Skeletal muscle satellite cell (primary cell): ENCODE results near the gene MAP2K6.

Source experiments
- H3K27me3 ChIP-seq: 2 replicates; pipeline ENCODE4 v1.7.0; 2013; ENCODE audit warnings: low read length; ENCODE audit not compliant: control insufficient read depth, insufficient read depth
- H3K36me3 ChIP-seq: 2 replicates; pipeline ENCODE4 v1.7.0; 2013; ENCODE audit warnings: mild to moderate bottlenecking, control low read depth, low read length; ENCODE audit not compliant: insufficient read depth
- H3K4me1 ChIP-seq: 2 replicates; pipeline ENCODE4 v1.7.0; 2013; ENCODE audit warnings: low read length; ENCODE audit not compliant: control insufficient read depth, insufficient read depth
- H3K4me2 ChIP-seq: 2 replicates; pipeline ENCODE4 v1.7.0; 2013; ENCODE audit warnings: mild to moderate bottlenecking, low read length
- H3K4me3 ChIP-seq: 2 replicates; pipeline ENCODE4 v1.7.0; 2013; ENCODE audit warnings: low read length
- H3K9ac ChIP-seq: 2 replicates; pipeline ENCODE4 v1.7.0; 2013; ENCODE audit warnings: mild to moderate bottlenecking, low read depth, low read length, moderate library complexity
- H3K9me3 ChIP-seq: replicated peaks from 2 replicates; pipeline ENCODE4 v1.7.0; 2013; ENCODE audit warnings: mild to moderate bottlenecking, control low read depth, low read length

MAP2K6 gene

DNA sequence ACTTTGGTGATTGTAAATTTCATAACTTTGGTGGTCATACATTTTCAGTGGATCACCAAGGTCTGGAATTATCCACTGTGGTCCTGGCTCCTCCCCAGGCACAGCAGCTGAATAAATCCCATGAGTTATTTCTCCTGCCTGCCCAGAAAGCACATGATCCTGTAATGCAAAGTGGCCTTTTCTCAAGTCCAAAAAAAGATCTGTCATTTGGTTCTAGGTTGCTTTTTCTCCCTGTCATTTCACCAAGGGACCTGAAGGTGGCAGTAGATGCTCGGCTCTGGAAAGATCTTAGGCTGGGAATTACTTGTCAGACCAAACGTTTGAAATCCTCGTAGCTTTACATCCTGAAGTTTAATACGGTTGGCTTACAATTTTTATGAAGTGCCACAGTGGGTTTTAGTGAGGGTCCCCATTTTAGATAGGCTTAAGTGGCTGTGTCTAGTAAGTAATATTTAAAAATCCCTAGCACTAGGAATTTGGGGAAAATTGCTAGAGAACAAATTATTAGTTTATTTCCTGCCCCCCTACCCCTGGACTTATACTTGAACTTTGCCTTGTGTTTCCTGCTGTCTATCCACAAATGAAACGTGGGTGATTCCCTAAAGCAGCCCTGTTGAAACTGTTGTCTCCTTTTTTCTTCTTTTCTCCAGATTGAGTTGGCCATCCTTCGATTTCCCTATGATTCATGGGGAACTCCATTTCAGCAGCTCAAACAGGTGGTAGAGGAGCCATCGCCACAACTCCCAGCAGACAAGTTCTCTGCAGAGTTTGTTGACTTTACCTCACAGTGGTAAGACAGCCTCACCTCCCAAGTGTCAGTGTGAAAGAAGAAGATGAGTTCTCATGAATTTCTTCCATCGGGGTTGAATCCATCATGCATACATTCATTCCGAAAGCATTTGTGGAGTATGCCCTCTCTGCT, 111.7 kb downstream of the MAP2K6 start:
- no peaks in the 10 kb centered on the region for H3K36me3 ChIP-seq
- no peak overlapping the region for H3K4me2 ChIP-seq
- no peaks in the 10 kb centered on the region for H3K27me3 ChIP-seq
- no peak overlapping the region for H3K9ac ChIP-seq
- no peak overlapping the region for H3K4me3 ChIP-seq
- H3K4me1 ChIP-seq, result peaks cover 4% of the 10 kb centered on the region
- H3K9me3 ChIP-seq, result no peaks in the 10 kb centered on the region

DNA sequence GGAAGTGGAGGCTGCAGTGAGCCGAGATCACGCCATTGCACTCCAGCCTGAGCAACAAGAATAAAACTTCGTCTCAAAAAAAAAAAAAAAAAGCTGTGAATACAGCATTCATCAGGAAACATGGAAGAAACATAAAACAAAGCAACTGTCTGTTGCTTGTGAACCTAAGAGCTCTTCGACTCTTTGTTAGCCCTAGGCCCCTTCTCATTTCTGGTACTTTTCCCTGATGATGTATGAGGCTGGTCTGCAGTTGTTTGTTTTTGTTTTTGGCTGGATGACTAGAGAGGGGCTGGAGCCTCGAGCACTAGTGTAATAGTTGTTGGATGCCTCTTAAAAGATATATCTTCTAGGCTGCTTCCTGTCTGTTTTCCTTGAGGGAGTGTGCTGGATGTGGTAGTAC, 113.5 kb downstream of the MAP2K6 start:
- no peak overlapping the region for H3K9ac ChIP-seq
- peaks cover 4% of the 10 kb centered on the region for H3K4me1 ChIP-seq
- no peak overlapping the region for H3K4me3 ChIP-seq
- no peaks in the 10 kb centered on the region for H3K9me3 ChIP-seq
- no peaks in the 10 kb centered on the region for H3K36me3 ChIP-seq
- H3K27me3 ChIP-seq, result no peaks in the 10 kb centered on the region
- no peak overlapping the region for H3K4me2 ChIP-seq

- no peak overlapping the region for H3K9ac ChIP-seq
- H3K27me3 ChIP-seq, result no peaks in the 10 kb centered on the region
- H3K36me3 ChIP-seq, result no peaks in the 10 kb centered on the region
- no peaks in the 10 kb centered on the region for H3K9me3 ChIP-seq
- H3K4me2 ChIP-seq, result no peak overlapping the region
- H3K4me3 ChIP-seq, result no peak overlapping the region
- H3K4me1 ChIP-seq, result no peaks in the 10 kb centered on the region
Observed at GRCh38 chr17:69533481-69534234, 119.2 kb downstream of the MAP2K6 start.

- peaks cover 3% of the 10 kb centered on the region for H3K4me1 ChIP-seq
- H3K9ac ChIP-seq, result no peak overlapping the region
- no peaks in the 10 kb centered on the region for H3K36me3 ChIP-seq
- H3K9me3 ChIP-seq, result no peaks in the 10 kb centered on the region
- no peak overlapping the region for H3K4me3 ChIP-seq
- H3K4me2 ChIP-seq, result no peak overlapping the region
- no peaks in the 10 kb centered on the region for H3K27me3 ChIP-seq
Observed at GRCh38 chr17:69534235-69534621, 119.7 kb downstream of the MAP2K6 start.

DNA sequence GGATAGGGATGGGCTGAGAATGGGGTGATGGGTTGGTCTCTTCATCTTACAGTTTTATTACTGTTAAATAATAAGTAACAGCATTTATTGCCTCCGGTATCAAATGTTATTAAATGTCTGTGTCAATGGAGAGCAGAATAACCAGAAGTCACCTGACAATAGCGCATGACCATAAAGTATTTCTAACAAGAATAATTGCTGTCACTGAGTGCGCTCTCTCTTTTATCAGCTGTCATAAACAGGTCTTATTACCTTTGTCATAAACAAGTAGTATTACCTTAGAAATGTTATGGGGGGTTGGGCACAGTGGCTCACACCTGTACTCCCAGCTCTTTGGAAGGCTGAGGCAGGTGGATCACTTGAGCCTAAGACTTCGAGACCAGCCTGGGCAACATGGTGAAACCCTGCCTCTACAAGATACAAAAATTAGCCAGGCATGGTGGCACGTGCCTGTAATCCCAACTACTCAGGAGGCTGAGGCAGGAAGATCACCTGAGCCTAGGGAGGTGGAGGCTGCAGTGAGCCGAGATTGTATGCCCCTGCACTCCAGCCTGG, 120.6 kb downstream of the MAP2K6 start:
- Histone ChIP-seq H3K4me2 (no peak overlapping the region), H3K9ac (no peak overlapping the region), H3K9me3 (no peaks in the 10 kb centered on the region), H3K4me3 (no peak overlapping the region), H3K4me1 (peaks cover 12% of the 10 kb centered on the region), H3K27me3 (no peaks in the 10 kb centered on the region), H3K36me3 (no peaks in the 10 kb centered on the region)

DNA sequence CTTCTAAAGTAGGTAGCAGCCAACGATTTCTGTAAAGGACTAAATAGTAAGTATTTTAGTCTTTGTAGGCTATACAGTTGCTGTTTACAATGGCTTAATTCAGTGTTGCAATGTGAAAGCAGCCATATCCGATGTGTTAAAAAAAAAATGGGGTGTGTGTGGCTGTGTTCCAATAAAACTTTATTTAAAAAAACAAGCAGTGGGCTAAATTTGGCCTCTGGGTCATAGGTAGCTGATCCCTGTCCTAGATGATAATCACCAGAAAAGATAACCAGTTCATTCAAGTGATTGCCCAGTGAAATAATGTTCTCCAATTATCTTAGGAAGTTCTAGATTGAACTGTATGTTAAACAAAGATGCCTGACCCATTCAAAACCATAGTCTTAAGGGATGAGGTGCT, 124.3 kb downstream of the MAP2K6 start:
- Histone ChIP-seq H3K4me3 (no peak overlapping the region), H3K9ac (no peak overlapping the region), H3K4me1 (peaks cover 17% of the 10 kb centered on the region), H3K4me2 (no peak overlapping the region), H3K27me3 (no peaks in the 10 kb centered on the region), H3K9me3 (no peaks in the 10 kb centered on the region), H3K36me3 (no peaks in the 10 kb centered on the region)

- Histone ChIP-seq H3K27me3 (no peaks in the 10 kb centered on the region), H3K36me3 (no peaks in the 10 kb centered on the region)
Observed at GRCh38 chr17:69539274-69539673, 124.8 kb downstream of the MAP2K6 start.

GRCh38 chr17:69539781-69540319, 125.4 kb downstream of the MAP2K6 start:
- Histone ChIP-seq H3K4me3 (peak overlapping the region; percentile 12), H3K4me1 (peaks cover 17% of the 10 kb centered on the region), H3K9me3 (no peaks in the 10 kb centered on the region), H3K9ac (no peak overlapping the region), H3K36me3 (no peaks in the 10 kb centered on the region), H3K27me3 (no peaks in the 10 kb centered on the region), H3K4me2 (peak overlapping the region; percentile 60)

More at GRCh38 chr17:69539274-69539673, 124.8 kb downstream of the MAP2K6 start:
- peaks cover 17% of the 10 kb centered on the region for H3K4me1 ChIP-seq
- H3K4me2 ChIP-seq, result peak overlapping the region; percentile 60
- no peaks in the 10 kb centered on the region for H3K9me3 ChIP-seq
- no peak overlapping the region for H3K9ac ChIP-seq
- no peak overlapping the region for H3K4me3 ChIP-seq

- peaks cover 17% of the 10 kb centered on the region for H3K4me1 ChIP-seq
- no peaks in the 10 kb centered on the region for H3K27me3 ChIP-seq
- H3K9ac ChIP-seq, result no peak overlapping the region
- H3K9me3 ChIP-seq, result no peaks in the 10 kb centered on the region
- H3K4me2 ChIP-seq, result peak overlapping the region; percentile 60
- H3K36me3 ChIP-seq, result no peaks in the 10 kb centered on the region
- H3K4me3 ChIP-seq, result no peak overlapping the region
Observed at GRCh38 chr17:69540356-69540755, 125.9 kb downstream of the MAP2K6 start.

- no peak overlapping the region for H3K4me3 ChIP-seq
- no peak overlapping the region for H3K9ac ChIP-seq
- no peaks in the 10 kb centered on the region for H3K9me3 ChIP-seq
- no peaks in the 10 kb centered on the region for H3K4me1 ChIP-seq
- no peaks in the 10 kb centered on the region for H3K27me3 ChIP-seq
- H3K4me2 ChIP-seq, result no peak overlapping the region
- no peaks in the 10 kb centered on the region for H3K36me3 ChIP-seq
Observed at GRCh38 chr17:69547230-69547629, 132.7 kb downstream of the MAP2K6 start.

- H3K27me3 ChIP-seq, result no peaks in the 10 kb centered on the region
- H3K36me3 ChIP-seq, result no peaks in the 10 kb centered on the region
- H3K4me3 ChIP-seq, result no peak overlapping the region
- no peaks in the 10 kb centered on the region for H3K4me1 ChIP-seq
- H3K4me2 ChIP-seq, result no peak overlapping the region
- H3K9me3 ChIP-seq, result no peaks in the 10 kb centered on the region
- no peak overlapping the region for H3K9ac ChIP-seq
Observed at GRCh38 chr17:69547947-69548346, 133.4 kb downstream of the MAP2K6 start.
